Measurements from ENCODE around the gene ALDH7A1.
"Not testable (repeated sequence)": the region's sequence is repeated elsewhere in the genome, so short reads cannot be mapped to it uniquely, and the experiment has no call there.

Gene ALDH7A1

GRCh38 chr5:126527892-126528291 is 67.1 kb downstream of the ALDH7A1 start:
- no peak for DNase-seq

DNA sequence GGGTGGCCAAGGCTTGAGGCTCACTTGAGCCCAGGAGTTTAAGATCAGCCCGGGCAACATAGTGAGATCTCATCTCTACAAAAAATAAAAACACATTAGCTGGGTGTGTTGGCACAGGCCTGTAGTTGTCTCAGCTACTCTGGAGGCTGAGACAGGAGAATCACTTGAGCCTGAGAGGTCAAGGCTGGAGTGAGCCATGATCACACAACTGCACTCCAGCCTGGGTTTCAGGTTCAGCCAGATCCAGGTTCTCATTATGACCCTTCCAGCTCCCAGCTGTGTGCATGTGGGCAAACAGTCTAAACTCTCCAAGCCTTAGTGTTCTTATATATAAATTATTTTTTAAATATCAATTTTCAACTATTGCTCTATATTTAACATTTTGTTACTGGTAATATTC is 67.9 kb downstream of the ALDH7A1 start:
- no peak for DNase-seq

DNA sequence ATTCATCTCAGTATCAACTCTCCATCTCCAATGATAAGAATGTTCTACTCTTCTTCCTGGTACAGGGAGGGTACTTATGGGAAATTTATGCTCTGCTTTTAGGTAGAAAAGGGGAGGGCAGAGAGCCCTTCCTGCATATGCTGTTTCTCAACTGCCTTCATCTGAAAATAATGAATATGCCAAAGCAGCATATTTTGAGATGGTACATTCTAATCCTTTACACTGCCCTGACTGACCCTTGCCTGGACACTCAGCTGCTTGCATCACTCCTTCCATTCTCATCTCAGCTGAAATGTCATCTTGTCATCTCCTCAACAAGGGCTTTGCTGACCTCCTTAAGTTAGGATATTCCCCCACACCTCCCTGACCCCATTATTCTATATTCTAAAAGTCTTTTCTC is 68.5 kb downstream of the ALDH7A1 start:
- no peak for DNase-seq

GRCh38 chr5:126525630-126526245 is 69.3 kb downstream of the ALDH7A1 start:
- no peak for DNase-seq

DNA sequence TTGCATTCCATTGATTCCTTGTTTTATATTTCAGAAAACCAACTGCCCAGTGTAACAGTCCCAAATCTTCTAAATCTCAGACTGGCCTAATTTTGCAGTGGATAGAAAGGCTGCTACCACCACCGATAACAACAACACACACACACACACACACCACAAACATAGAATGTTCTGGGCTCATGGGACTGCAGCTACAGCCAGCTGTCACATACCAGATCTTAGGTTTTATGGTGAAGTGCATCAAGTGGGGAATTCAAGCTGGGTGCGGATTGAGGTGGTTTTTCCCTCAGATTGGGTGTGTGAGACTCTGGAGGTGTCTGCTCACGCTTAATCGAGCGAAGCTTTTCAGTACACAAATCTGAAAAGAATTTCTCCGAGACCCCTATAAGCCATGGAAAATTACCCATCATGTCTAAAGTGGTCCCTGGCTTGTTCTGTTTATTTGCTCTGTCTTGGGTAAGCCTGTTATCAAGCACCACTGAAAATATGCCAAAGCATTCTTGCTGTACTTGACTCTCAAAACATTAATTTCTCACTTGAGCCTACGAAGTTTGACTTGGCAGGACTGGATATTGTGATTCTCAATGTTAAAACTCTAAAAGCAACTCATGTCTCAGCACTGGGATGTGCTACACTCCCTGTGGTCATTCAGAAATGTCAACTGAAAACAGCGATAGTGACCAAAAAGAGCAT is 71.1 kb downstream of the ALDH7A1 start:
- no peak for DNase-seq

DNA sequence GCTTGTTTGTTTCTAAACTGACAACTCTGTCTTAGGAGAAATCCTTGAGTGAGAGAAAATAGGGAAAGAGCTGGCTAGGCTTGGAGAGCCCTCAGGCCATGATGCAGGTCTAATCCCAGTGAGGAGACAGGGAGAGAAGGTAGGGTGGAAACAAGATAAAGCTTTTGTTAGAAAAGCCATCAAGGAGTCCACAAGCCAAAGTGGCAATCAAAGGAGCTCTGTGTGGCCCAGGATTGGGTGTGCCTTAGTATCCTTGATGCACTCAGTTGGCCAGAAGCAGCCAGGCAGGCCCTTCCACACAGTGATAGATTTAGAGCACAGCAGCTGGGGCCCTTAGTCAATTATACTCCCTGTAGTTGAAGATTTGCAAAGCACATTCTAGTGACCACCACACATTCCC is 73.9 kb downstream of the ALDH7A1 start:
- no peak for DNase-seq

- no peak for DNase-seq
Measured at GRCh38 chr5:126520593-126520953, 74.4 kb downstream of the ALDH7A1 start.

DNA sequence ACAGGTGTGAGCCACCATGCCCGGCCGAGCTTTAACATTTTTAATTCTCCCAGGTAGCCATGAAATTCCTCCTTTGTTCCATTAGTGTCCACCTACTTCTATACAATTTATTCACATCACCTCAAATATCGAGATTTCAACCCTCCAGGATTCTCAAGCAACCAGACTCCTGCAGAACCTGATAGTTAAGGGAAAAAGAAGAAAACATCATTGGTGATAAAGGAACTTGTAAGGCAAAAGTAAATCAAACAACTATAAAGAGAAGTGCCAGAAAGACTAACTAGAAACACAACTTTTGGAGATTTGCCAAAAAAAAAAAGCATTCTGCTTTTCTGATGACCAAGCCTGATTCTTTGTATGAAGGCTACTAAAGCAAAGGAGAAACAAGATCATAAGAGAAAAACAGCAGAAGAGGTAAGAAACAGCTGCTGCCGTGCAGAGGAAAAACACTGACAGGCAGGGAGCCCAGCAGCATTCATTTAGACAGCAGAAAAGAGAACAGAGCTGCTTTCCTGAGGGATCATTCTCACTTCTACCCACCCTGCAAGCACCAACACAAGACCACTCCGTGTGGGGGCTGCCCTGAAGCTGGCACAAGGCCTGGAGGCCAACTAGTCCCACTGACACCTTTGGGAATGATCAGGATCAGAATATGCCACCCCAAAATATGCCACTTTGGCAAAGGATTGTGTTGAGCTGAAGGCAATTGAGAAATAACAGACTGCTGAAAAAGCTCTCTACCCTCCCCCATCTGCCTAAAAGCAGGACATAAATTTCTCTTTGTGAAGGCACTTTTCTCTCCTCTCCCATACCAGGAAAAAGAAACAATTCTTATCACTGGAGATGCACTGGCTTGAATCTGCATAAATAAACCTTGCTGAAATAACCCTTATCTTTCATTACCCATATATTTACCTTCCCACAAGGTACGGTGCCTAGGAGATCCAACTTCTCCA is 75.1 kb downstream of the ALDH7A1 start:
- DNase-seq, result peak; percentile 52

DNA sequence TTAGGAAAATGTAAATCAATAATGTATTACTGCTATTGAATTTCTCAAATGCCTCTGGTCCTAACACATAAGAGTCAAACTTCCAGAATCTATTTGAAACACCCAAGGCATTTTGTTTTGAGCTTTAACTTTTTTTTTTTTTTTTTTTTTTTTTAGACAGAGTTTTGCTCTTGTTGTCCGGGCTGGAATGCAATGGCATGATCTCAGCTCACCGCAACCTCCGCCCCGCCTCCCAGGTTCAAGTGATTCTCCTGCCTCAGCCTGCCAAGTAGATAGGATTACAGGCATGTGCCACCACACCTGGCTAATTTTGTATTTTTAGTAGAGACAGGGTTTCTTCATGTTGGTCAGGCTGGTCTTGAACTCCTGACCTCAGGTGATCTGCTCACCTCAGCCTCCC is 75.8 kb downstream of the ALDH7A1 start:
- DNase-seq, result not testable (repeated sequence)

DNA sequence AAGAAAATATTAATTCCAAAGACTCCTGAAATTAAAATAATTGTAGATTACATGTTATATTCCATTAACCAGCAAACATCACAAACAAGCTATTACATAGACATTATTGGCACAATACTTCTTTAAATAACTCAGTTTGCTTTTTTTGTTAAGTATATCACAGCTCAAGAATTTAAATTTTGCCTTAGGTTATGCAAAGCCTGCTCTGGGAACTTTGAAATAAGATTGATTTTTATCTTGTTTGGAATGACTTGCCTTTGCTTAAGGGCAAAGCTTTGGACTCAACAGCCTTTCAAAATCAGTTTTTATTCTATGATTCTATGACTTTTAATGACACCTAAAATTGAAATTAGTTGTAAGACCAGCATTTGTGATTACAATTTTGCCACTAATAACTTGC is 78.2 kb downstream of the ALDH7A1 start:
- DNase-seq, result no peak

DNA sequence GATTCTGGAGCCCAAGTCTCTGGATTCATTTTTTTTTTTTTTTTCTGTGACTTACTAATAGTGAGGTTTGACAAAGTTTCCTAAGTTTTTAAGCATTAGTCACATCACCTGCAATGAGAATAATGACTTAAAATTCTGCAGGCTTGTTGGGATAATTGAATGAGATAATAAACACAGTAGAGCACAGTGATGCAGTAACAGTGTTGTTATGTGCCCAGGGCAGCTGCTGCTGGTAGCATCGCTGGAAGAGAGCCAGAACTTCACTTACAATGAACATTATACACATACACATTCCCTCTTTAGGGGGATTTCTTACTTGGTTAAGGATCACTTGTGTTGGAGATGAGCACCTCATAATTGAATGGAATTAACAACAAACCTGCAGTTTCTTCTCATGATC is 78.9 kb downstream of the ALDH7A1 start:
- no peak for DNase-seq

DNA sequence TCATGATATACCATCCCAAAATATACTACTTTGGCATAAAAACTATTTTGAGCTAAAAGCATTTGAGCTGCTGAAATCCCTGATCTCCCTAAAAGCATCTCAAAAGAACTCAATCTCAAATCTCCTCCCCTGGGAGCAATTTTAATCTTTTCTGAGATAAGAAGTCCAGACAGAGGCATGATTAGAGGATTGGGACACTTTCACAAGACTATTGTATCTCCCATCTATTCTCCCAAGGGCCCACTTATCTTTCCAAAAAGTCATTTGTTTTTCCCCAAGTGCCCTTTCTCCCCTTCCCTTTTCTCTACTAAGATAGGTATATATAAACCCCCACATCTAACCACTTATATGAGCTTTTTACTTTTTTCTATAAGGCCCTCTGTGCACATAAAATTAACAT is 79.7 kb downstream of the ALDH7A1 start:
- DNase-seq, result no peak

GRCh38 chr5:126514558-126515141 is 80.4 kb downstream of the ALDH7A1 start:
- no peak for DNase-seq

DNA sequence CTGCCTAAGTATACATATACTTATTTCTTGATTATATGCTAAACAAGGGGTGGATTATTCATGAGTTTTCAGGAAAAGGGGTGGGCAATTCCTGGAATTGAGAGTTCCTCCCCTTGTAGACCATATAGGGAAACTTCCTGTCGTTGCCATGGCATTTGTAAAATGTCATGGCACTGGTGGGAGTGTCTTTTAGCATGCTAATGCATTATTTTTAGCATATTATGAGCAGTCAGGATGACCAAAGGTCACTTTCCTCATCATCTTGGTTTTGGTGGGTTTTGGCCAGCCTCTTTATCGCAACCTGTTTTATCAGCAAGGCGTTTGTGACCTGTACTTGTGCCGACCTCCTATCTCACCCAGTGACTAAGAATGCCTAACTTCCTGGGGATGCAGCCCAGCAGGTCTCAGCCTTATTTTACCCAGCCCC is 80.9 kb downstream of the ALDH7A1 start:
- no peak for DNase-seq

DNA sequence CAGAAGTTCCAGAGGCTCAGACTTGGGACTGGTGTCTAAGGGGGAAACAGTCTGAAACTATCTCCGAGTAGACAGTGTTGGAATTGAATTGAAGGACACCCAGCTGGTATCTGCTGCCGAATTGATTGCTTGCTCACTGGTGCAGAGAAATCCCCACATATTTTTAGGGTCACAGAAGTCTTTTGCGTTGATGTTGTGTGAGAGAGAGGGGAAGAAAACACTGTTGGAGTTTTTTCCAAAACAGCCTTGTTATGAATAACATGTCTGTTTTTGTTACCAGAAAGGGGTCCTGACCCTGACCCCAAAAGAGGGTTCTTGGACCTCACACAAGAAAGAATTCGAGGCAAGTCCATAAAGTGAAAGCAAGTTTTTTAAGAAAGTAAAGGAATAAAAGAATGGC is 81.3 kb downstream of the ALDH7A1 start:
- no peak for DNase-seq

DNA sequence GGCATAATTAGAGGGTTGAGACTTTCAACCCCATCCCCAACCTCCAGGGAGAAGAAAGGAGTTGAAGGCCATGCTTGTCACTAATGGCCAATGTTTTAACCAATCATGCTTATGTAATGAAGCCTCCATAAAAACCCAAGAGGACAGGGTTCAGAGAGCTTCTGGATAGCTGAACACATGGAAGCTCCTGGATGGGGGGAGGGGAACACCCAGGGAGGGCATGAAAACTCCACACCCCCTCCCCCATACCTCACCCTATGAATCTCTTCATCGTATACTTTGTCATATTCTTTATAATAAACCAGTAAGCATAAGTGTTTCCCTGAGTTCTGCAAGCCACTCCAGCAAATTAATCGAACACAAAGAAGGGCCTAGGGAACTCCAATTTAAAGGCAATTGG is 81.7 kb downstream of the ALDH7A1 start:
- DNase-seq, result no peak

GRCh38 chr5:126512451-126512850 is 82.6 kb downstream of the ALDH7A1 start:
- DNase-seq, result no peak

- no peak for DNase-seq
Measured at GRCh38 chr5:126511961-126512360, 83.1 kb downstream of the ALDH7A1 start.

- DNase-seq, result no peak
Measured at GRCh38 chr5:126509339-126509738, 85.7 kb downstream of the ALDH7A1 start.

DNA sequence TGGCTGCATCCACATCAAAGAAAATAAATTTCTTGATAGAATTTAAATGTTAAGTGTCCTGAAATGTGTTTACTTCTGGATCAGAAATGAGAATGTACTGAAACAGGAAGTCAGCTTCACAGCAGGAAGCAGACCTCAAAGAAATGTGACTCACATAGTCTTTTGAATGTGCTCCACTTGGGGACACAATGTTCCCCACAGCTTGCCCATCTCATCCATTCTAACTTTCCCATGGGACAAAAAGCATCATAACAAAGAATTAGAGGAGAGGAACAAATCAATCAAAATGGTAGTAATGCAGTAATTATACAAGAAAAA is 86.1 kb downstream of the ALDH7A1 start:
- DNase-seq, result no peak

GRCh38 chr5:126508251-126508961 is 86.6 kb downstream of the ALDH7A1 start:
- no peak for DNase-seq

GRCh38 chr5:126506079-126506478 is 88.9 kb downstream of the ALDH7A1 start:
- no peak for DNase-seq

- no peak for DNase-seq
Measured at GRCh38 chr5:126503602-126504104, 91.4 kb downstream of the ALDH7A1 start.

Measured in right forelimb (tissue), 1 donor.